SK-N-SH treated with all-trans-retinoic acid at 6 μM for 48 hours (cell line): ENCODE results near the gene LAMP2.

Experiments used
- CSRNP3 ChIP-seq: fragments of 250-450 bp; sonication (Bioruptor Pico); IDR thresholded peaks from 2 replicates; pipeline ENCODE4 v1.5.1; 2021; ENCODE audit warnings: mild to moderate bottlenecking, moderate library complexity
- GLIS3 ChIP-seq: fragments of 250-450 bp; sonication (Bioruptor Pico); IDR thresholded peaks from 2 replicates; pipeline ENCODE4 v1.5.0; 2020; ENCODE audit warnings: mild to moderate bottlenecking, moderate library complexity
- SNAI2 ChIP-seq: fragments of 250-450 bp; sonication (Bioruptor Pico); IDR thresholded peaks from 2 replicates; pipeline ENCODE4 v1.5.0; 2020; ENCODE audit warnings: mild to moderate bottlenecking, moderate library complexity

DNA sequence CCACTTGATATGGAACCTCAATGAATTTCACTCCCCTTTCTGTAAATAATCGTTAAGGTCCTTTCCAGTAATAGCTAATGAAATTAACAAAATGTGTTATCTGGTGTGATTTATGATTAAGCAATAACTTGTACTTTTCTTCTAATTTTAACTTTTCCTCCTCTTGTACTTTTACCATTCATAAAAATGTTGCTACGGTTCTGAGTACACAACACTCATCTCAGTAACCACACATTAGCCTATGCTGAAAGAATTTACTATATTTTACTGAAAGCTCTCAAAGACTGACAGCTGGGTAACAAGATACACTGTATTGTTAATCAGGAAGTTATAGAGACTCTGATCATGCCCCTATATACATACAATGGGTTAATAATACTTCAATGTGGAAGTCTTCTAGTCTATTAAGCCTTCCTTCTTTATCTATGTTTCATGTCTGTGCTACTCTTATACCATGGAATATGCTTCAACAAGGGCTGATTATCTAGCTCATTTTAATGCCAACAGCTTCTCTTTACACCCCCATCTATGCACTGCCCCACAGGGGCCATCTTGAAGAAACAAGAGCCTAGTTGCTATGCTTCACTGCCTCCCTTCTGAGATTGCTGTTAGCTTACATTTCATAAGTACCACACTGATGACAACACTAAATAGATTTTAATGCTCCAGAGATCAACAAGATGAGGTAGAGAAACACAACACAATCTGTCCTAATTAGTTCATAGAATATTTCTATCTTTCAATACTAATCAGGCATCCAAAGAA lies 39.1 kb downstream of the LAMP2 start:
- TF ChIP-seq SNAI2 (no peak), GLIS3 (CRISPR knock-in tag) (no peak), CSRNP3 (no peak)
